ENCODE data around the gene CD300LB.

GRCh38 chr17:74522381-74523105 lies 8.7 kb downstream of the CD300LB start:
- TF ChIP-seq CTCF (IDR thresholded peaks at IDR 0.05) (no peak), POLR2A (IDR thresholded peaks at IDR 0.05) (no peak)

Data from esophagus squamous epithelium (tissue), 4 donors.